Esophagus squamous epithelium (tissue), 4 donors: ENCODE results near the gene UBR4.

Source experiments
- POLR2A ChIP-seq, 4 donors: fragments of 450-650 bp; IDR thresholded peaks; one replicate each; pipeline ENCODE4 v1.6.1; 2017; ENCODE audit warnings: antibody characterized with exemption in 4 of 4, mild to moderate bottlenecking in 4 of 4, moderate library complexity in 3 of 4
- TF ChIP-seq, protein P1 (sequence below), 6 experiments: fragments of 450-650 bp in 4 of 6; fragments of 200-600 bp in 2 of 6; sonication (generic) in 2 of 6; IDR thresholded peaks; one replicate each; pipeline ENCODE4 v1.5.1; 2016 to 2019; ENCODE audit warnings: antibody characterized with exemption in 6 of 6, mild to moderate bottlenecking in 4 of 6, moderate library complexity in 4 of 6

GRCh38 chr1:19205845-19206244 is 4.2 kb downstream of the UBR4 start:
- TF ChIP-seq, protein P1, sequence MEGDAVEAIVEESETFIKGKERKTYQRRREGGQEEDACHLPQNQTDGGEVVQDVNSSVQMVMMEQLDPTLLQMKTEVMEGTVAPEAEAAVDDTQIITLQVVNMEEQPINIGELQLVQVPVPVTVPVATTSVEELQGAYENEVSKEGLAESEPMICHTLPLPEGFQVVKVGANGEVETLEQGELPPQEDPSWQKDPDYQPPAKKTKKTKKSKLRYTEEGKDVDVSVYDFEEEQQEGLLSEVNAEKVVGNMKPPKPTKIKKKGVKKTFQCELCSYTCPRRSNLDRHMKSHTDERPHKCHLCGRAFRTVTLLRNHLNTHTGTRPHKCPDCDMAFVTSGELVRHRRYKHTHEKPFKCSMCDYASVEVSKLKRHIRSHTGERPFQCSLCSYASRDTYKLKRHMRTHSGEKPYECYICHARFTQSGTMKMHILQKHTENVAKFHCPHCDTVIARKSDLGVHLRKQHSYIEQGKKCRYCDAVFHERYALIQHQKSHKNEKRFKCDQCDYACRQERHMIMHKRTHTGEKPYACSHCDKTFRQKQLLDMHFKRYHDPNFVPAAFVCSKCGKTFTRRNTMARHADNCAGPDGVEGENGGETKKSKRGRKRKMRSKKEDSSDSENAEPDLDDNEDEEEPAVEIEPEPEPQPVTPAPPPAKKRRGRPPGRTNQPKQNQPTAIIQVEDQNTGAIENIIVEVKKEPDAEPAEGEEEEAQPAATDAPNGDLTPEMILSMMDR (IDR thresholded peaks at IDR 0.05) = no peak
- TF ChIP-seq POLR2A (IDR thresholded peaks at IDR 0.05) = no peak
